ENCODE data around the gene PRAME. TPM values are rescaled to one million over a fixed set of nuclear protein-coding genes. Genes with fewer than 3 reads are reported as not detected.
"Not testable (repeated sequence)": the region's sequence is repeated elsewhere in the genome, so short reads cannot be mapped to it uniquely, and the experiment has no call there.

The PRAME gene
- total RNA-seq, result not detected

- Histone ChIP-seq H3K27me3 (peaks cover 11% of the 10 kb centered on the region), H3K4me3 (no peak within 1 kb of the TSS), H3K9me3 (no peaks in the 10 kb centered on the region), H3K36me3 (no peaks in the 10 kb centered on the region), H3K4me1 (no peaks in the 10 kb centered on the region), H3K27ac (no peak within 1 kb of the TSS)
- no peak for TF ChIP-seq POLR2AphosphoS5 (IDR thresholded peaks at IDR 0.05)
- TF ChIP-seq, protein P1, sequence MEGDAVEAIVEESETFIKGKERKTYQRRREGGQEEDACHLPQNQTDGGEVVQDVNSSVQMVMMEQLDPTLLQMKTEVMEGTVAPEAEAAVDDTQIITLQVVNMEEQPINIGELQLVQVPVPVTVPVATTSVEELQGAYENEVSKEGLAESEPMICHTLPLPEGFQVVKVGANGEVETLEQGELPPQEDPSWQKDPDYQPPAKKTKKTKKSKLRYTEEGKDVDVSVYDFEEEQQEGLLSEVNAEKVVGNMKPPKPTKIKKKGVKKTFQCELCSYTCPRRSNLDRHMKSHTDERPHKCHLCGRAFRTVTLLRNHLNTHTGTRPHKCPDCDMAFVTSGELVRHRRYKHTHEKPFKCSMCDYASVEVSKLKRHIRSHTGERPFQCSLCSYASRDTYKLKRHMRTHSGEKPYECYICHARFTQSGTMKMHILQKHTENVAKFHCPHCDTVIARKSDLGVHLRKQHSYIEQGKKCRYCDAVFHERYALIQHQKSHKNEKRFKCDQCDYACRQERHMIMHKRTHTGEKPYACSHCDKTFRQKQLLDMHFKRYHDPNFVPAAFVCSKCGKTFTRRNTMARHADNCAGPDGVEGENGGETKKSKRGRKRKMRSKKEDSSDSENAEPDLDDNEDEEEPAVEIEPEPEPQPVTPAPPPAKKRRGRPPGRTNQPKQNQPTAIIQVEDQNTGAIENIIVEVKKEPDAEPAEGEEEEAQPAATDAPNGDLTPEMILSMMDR (IDR thresholded peaks at IDR 0.05), result peak in 1 of 4 experiments; percentile 15
- ATAC-seq, result no peak
- WGBS, 2 donors (ENCODE audit: low coverage in 1 of 2), result 81 to 100% methylated on average over 5 to 16 of the region's 32 CpGs
These were observed at the start of gene PRAME for GRCh38 chr22:22558972-22559603. Gene PRAME, minus strand, starts transcription at chr22:22559265. Its CDS starts 2,433 bp downstream, at chr22:22556832.

DNA sequence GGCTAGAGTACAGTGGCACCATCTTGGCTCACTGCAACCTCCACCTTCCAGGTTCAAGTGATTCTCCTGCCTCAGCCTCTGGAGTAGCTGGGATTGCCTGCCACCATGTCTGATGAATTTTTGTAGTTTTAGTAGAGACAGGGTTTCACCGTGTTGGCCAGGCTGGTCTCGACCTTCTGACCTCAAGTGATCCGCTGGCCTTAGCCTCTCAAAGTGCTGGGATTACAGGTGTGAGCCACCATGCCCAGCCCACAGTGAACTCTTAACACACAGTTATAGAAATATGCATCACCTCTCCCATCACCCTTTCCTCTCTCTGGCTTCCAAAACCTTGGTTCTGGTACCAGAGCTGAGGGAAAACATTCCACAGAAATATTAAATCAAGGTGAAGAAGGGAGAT is 49.0 kb upstream of the PRAME start:
- H3K36me3 ChIP-seq, ATAC-seq, H3K4me3 ChIP-seq, H3K27me3 ChIP-seq, H3K4me1 ChIP-seq, H3K27ac ChIP-seq: not testable (repeated sequence)
- H3K9me3 ChIP-seq, result peaks cover 0 to 12% (median 0%) of the 10 kb centered on the region in 3 donors
- 100% methylated on average over 2 of the region's 3 CpGs for WGBS, 2 donors (ENCODE audit: low coverage in 1 of 2)

GRCh38 chr22:22605074-22605404 is 46.0 kb upstream of the PRAME start:
- Histone ChIP-seq H3K27me3 (no peaks in the 10 kb centered on the region), H3K9me3 (peaks cover 0 to 12% (median 0%) of the 10 kb centered on the region in 3 donors), H3K4me3 (no peak overlapping the region), H3K36me3 (no peaks in the 10 kb centered on the region), H3K4me1 (no peaks in the 10 kb centered on the region), H3K27ac (no peak overlapping the region)
- 72 to 90% methylated on average over 3 of the region's 3 CpGs for WGBS, 2 donors (ENCODE audit: low coverage in 1 of 2)
- ATAC-seq, result no peak
- TF ChIP-seq POLR2A (IDR thresholded peaks at IDR 0.05) (no peak), POLR2AphosphoS5 (IDR thresholded peaks at IDR 0.05) (no peak), EP300 (IDR thresholded peaks at IDR 0.05) (no peak)
- TF ChIP-seq, protein P1 (IDR thresholded peaks at IDR 0.05), result no peak

DNA sequence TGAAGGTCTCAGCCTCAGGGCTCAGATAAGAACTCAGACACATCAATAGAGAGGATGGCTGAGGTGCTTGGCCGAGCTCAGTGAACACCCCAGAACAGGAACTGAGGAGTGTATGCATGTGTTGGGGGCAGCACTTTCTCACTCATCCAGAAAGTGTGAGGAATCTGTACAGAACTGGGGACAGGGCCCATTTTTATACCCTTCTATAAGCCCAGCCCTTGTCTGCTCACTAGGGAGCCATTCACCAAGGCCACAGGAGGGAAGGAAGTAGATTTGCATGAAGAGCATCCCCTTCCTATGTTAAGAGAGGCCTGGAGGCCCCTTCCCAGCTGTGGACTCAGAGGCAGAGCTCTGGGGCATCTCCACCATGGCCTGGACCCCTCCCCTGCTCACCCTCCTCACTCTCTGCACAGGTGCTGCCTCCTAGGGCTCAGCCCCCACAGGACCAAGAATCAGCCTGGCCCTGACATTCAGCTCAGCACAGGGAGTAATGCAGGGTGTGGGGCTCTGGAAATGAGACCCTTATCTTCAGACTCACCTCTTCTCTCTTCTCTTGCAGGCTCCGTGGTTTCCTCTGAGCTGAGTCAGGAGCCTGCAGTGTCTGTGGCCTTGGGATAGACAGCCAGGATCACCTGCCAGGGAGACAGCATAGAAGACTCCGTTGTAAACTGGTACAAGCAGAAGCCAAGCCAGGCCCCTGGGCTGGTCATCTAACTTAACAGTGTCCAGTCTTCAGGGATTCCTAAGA is 45.4 kb upstream of the PRAME start:
- Histone ChIP-seq H3K36me3 (no peaks in the 10 kb centered on the region), H3K4me1 (no peaks in the 10 kb centered on the region), H3K4me3 (no peak overlapping the region), H3K27me3 (no peaks in the 10 kb centered on the region), H3K27ac (no peak overlapping the region), H3K9me3 (peaks cover 0 to 12% (median 0%) of the 10 kb centered on the region in 3 donors)
- WGBS, 2 donors (ENCODE audit: low coverage in 1 of 2), result 83% methylated on average over 1 of the region's 3 CpGs; no CpG with 5 or more reads in 1 of the 2 donors
- TF ChIP-seq POLR2A (IDR thresholded peaks at IDR 0.05) (no peak), EP300 (IDR thresholded peaks at IDR 0.05) (no peak), POLR2AphosphoS5 (IDR thresholded peaks at IDR 0.05) (no peak)
- TF ChIP-seq, protein P1 (IDR thresholded peaks at IDR 0.05), result no peak
- ATAC-seq, result no peak

DNA sequence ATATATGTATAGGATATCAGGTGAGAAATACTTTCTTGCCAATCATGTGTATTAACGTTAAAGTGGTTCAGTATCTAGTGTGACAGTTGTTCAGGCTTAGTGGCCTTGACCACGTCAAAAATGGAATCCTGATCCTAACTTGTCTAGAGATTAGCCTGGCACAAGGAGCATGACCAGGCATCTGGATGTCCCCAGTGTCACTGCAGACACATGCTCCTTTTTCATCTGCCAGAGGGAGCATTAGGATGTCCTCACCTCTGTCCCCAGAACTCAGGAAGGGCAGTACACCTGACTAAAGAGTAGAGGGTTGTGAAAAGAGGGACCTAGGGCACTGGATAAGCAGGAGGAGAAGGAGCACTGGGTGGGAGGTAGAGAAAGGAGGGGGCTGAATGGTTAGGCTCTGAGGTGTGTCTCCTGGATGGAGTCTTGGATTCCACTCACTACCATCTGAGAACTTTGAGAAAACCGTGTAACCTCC is 44.4 kb upstream of the PRAME start:
- Histone ChIP-seq H3K4me3 (no peak overlapping the region), H3K9me3 (peaks cover 0 to 11% (median 0%) of the 10 kb centered on the region in 3 donors), H3K4me1 (no peaks in the 10 kb centered on the region), H3K27me3 (peaks cover 4% of the 10 kb centered on the region), H3K27ac (no peak overlapping the region), H3K36me3 (no peaks in the 10 kb centered on the region)
- TF ChIP-seq POLR2A (IDR thresholded peaks at IDR 0.05), result no peak
- no peak for ATAC-seq
- WGBS, 2 donors (ENCODE audit: low coverage in 1 of 2), result 66 to 73% methylated on average over 3 of the region's 3 CpGs

Measured in gastroesophageal sphincter (tissue), 4 donors.